Tibial nerve (tissue), 4 donors: Measurements from ENCODE around the gene TFR2.
A peak's percentile ranks its signal among the peaks of the same experiment; 100 is the strongest.

Experiments
- CTCF ChIP-seq, 5 experiments: fragments of 200-600 bp in 3 of 5; fragments of 450-650 bp in 2 of 5; sonication (generic) in 3 of 5; IDR thresholded peaks; one replicate each; pipeline ENCODE4 v1.5.1; 2016 to 2019; ENCODE audit warnings: antibody characterized with exemption in 5 of 5, mild to moderate bottlenecking in 3 of 5, moderate library complexity in 2 of 5
- EP300 ChIP-seq, 2 donors: sonication (generic); formaldehyde crosslinking; IDR thresholded peaks; one replicate each; pipeline ENCODE4 v1.6.1; 2017; ENCODE audit warnings: antibody characterized with exemption in 2 of 2, mild to moderate bottlenecking in 1 of 2

DNA sequence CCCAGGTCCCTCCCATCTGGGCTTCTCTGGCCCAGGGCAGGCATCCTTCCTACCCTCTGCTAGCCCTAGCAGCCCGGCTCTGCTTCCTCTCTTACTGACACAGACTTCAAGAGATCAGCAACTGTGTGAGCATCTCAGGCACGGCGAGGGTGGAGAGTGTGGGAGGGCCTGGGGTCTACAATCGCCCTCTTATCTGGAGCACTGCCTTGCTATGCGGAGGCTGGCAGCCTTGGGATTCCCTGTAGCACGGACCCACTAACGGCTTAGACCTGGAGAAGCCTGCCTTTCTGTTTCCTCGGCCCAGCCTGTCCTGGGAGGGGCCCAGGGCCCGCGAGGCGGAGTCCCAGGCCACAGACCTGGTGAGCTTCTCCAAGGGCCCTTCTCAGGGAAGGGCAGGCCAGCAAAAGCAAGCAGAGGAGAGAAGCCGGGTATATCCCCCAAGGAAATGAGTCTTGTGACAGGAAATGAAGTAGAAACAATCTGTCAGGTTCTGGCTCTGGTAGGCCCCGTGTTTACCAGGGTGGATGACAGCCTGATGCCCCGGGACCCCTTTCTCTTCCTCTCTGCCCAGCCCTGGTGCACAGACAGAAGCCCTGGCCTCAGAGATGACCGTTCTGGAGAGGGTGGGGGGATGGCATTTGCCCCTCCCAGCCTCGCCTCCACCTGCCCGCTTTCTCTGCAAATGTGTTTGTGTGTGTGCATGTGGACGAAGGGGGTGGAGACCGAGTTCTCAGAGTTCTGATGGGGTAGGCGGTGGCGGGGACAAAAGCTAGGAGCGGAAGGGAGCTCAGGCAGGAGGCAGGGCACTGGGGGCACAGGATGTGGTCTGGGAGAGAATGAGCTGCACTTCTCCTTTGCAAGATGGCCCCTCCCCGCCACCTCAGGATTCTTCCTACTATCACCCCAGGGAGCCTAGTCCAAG, 58.0 kb downstream of the TFR2 start:
- TF ChIP-seq CTCF (IDR thresholded peaks at IDR 0.05), result no peak
- peak in 1 of 2 donors; percentile 36 for TF ChIP-seq EP300 (IDR thresholded peaks at IDR 0.05)
